K562 (cell line): Measurements from ENCODE around the gene CNOT1. TPM values are rescaled to one million over a fixed set of nuclear protein-coding genes. Genes with fewer than 3 reads are reported as not detected.

Experiments used
- CREM ChIP-seq: IDR thresholded peaks from 2 replicates; pipeline ENCODE4 v1.6.1; 2014; ENCODE audit warnings: antibody characterized with exemption, low read depth
- ETS2 ChIP-seq: IDR thresholded peaks from 2 replicates; pipeline ENCODE4 v1.6.1; 2016; ENCODE audit warnings: borderline replicate concordance, missing genetic modification characterization, mild to moderate bottlenecking, moderate library complexity, missing compliant biosample characterization; ENCODE audit not compliant: poor library complexity, severe bottlenecking
- FIP1L1 ChIP-seq: fragments of 200-400 bp; formaldehyde crosslinking; IDR thresholded peaks from 2 replicates; pipeline ENCODE4 v1.6.1; 2018; ENCODE audit warnings: mild to moderate bottlenecking, low read depth, low read length; ENCODE audit not compliant: poor library complexity, severe bottlenecking
- JUND ChIP-seq, 2 experiments: IDR thresholded peaks; 2 replicates in 1 of 2; 3 replicates in 1 of 2; pipeline ENCODE4 v1.6.1; 2011; ENCODE audit warnings: borderline replicate concordance in 2 of 2, low read depth in 2 of 2, low read length in 2 of 2, improper control_type of control experiment in 1 of 2, missing biosample characterization in 1 of 2, missing genetic modification characterization in 1 of 2, missing genetic modification reagents in 1 of 2
- L3MBTL2 ChIP-seq: fragments of 450-650 bp; IDR thresholded peaks from 2 replicates; pipeline ENCODE4 v1.6.1; 2016; ENCODE audit warnings: mild to moderate bottlenecking, moderate library complexity
- ZFX ChIP-seq: sonication (generic); formaldehyde crosslinking; IDR thresholded peaks from 2 replicates; pipeline ENCODE4 v1.8.0; 2022; ENCODE audit warnings: mild to moderate bottlenecking, missing genetic modification reagents, moderate library complexity
- ZNF12 ChIP-seq: sonication (generic); formaldehyde crosslinking; IDR thresholded peaks from 2 replicates; pipeline ENCODE4 v1.4.0; 2020; ENCODE audit warnings: mild to moderate bottlenecking, missing genetic modification reagents
- polyA plus RNA-seq, 8 experiments: library from polyadenylated mRNA; depleted of rRNA in 4 of 8; stranded (reverse) in 5 of 8; unstranded in 3 of 8; fragments of >200 nt; fragmentation: Nextera tagmentation in 2 of 8; fragmentation: Illumina TruSeq in 1 of 8; extraction: Ambion mirVana in 2 of 8; extraction: Trizol in 1 of 8; gene quantifications; 2 replicates each; pipeline versions ENCODE4 v1.2.1 to v1.2.3, GENCODE V29; 2011 to 2014; ENCODE audit warnings: inconsistent platforms in 1 of 8, missing spikeins in 1 of 8
- total RNA-seq, 7 experiments: library from RNA; depleted of rRNA in 6 of 7; stranded (reverse); fragments of >200 nt in 6 of 7; fragmentation: Illumina TruSeq in 2 of 7; extraction: Trizol in 2 of 7; gene quantifications; 2 replicates each; pipeline versions ENCODE4 v1.2.1 to v1.2.3, GENCODE V29; 2011 to 2021; ENCODE audit warnings: low replicate concordance in 1 of 7

CNOT1 gene
- total and polyA plus RNA-seq, 9 of the 15 experiments (the other 6 are each of a cell fraction or from before 2014, with no cell fraction given), result 110 to 270 (median 220) TPM

DNA sequence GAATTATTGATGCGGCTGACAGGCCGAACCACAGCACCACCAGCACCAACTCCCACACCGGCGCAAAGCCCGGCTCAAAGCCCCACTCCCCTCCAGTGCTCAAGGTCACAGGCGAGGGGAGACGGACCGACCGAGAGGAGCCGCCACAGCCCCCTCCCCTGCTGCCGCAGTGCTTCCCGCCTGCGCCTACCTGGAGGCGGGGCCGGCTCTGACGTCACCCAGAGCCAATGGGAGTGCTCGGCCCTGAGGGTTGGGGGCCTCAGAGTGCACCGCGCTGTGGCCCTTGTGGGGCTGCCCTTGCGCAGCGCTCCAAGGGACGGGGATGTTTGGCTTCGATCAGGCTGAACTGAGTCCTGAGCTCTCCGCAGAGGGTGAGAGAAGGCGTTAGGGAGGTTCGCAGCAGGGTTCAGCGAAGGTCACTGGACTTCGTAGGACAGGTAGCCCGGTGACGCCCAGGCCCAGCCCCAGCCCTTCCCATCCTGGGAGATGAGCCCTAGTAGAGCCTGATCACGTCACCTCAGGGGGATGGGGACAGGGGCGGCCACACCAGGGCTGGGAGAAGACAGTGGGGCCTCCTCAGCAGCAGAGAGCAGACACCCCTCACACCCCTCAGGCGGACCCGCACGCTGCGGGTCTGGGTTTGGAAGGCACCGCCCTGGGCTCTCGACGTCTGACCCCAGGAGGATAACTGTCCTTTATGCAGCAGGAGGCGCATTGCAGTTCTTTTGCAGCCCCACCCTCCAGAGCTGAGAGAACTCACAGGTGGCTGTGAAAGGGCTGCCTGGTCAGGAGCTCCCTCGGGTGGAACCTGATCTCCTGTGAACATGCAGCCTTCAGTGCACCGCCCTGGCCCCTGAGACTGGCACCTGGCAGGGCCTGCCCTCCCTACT is 128.1 kb downstream of the CNOT1 start (continued):
- peak; percentile 28; the same call in 1 of the 2 replicates for TF ChIP-seq ZFX
- TF ChIP-seq FIP1L1, result peak; percentile 38
- TF ChIP-seq CREM, result peak; percentile 57
- 0 out of 2 replicates have a peak, but pooled peaks have one; percentile 29 for TF ChIP-seq L3MBTL2
- peak; percentile 73 for TF ChIP-seq JUND (IDR thresholded peaks at IDR 0.05; ENCODE audit: borderline replicate concordance, low read depth, low read length)
- peak; percentile 58; the same call in 2 of the 3 replicates for TF ChIP-seq JUND (tag; IDR thresholded peaks at IDR 0.05; ENCODE audit: borderline replicate concordance, low read depth, low read length)
- no peak for TF ChIP-seq ETS2 (tag)
- no peak for TF ChIP-seq ZNF12 (CRISPR knock-in tag)
- TF ChIP-seq, all 486 proteins: peak for 15
